ENCODE results near the gene CHST15. TPM values are rescaled to one million over a fixed set of nuclear protein-coding genes. Genes with fewer than 3 reads are reported as not detected.

Gene CHST15
- total and polyA plus RNA-seq, 4 donors: 2.9 to 16.5 (median 6.4) TPM

DNA sequence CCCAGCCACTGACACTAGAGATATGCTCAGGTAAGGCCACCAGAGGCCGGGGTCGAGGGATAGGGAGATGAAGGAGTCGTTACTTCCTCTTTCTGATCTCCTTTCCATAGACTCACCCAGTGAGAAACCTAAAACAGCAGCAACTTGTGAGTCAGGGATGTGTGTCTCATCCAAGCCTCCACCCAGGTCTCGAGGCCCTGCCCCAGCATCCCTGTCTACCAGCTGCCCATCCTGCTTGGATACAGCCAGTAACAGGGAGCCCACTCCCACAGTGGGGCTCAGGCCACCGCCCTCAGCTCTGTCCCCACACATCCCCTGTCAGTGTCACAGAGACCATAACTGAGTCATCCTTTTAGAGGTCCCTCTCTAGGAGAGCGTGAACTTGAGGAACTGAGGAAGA is 49.6 kb upstream of the CHST15 start (continued):
- no peak for TF ChIP-seq EGR1 (IDR thresholded peaks at IDR 0.05; ENCODE audit: low read depth in 2 of 2)
- no peak for TF ChIP-seq YY1 (IDR thresholded peaks at IDR 0.05)
- TF ChIP-seq, protein P1, sequence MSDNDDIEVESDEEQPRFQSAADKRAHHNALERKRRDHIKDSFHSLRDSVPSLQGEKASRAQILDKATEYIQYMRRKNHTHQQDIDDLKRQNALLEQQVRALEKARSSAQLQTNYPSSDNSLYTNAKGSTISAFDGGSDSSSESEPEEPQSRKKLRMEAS (IDR thresholded peaks at IDR 0.05): no peak
- no peak for TF ChIP-seq SP1 (IDR thresholded peaks at IDR 0.05)
- no peak for TF ChIP-seq HNF4A (conservative IDR thresholded peaks at IDR 0.05)

DNA sequence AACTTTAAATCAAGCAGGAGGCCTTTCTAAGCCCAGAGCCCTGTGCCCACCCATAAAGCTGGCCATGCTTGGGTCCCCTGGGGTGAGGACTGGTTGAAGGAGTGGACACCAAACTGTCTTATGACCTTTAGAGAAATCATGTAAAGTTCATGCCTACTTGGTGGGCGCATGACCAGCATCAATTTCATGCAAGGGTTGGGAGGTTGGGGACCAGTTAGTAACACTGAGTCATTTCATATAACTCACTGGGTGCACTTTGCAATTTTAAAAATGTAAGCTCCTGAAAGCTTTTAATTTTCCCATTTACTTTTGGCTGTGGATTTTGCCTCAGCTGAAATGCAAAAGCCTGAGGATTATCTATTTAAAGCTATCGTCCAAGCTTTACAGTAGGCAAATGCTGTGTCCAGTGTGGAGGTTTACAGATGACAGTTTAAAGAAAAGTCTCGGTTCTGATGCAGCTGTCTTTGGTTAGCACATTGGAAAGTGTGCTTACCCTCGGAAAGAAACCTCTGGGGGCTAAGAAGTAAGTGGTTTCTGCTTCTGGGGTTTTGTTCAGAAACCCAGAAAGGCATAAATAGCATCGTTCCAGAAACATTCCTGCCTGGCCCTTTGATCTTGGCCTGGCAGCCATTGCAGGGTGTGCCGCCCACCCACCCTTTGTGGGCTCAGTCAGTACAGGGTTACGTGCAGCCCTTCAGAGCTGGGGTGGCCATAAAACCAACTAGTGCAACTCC is 48.8 kb upstream of the CHST15 start:
- peaks cover 0 to 10% (median 7%) of the 10 kb centered on the region in 4 donors for H3K4me1 ChIP-seq (ENCODE audit: control insufficient read depth in 4 of 4, insufficient read depth in 4 of 4, low read length in 3 of 4)
- no peaks in the 10 kb centered on the region for H3K27me3 ChIP-seq (ENCODE audit: control insufficient read depth in 4 of 4, insufficient read depth in 4 of 4, low read length in 3 of 4)
- no peak for DNase-seq (ENCODE audit: low spot score)
- TF ChIP-seq FOXA1 (IDR thresholded peaks at IDR 0.05) (no peak), SP1 (IDR thresholded peaks at IDR 0.05) (no peak), JUND (IDR thresholded peaks at IDR 0.05) (no peak), YY1 (IDR thresholded peaks at IDR 0.05) (no peak), GABPA (IDR thresholded peaks at IDR 0.05 in 1 of 2, conservative IDR thresholded peaks at IDR 0.05 in 1 of 2) (no peak), TAF1 (conservative IDR thresholded peaks at IDR 0.05) (no peak), NR2F2 (IDR thresholded peaks at IDR 0.05) (no peak), EGR1 (IDR thresholded peaks at IDR 0.05; ENCODE audit: low read depth in 2 of 2) (no peak), HNF4A (conservative IDR thresholded peaks at IDR 0.05) (no peak)
- TF ChIP-seq, protein P2, sequence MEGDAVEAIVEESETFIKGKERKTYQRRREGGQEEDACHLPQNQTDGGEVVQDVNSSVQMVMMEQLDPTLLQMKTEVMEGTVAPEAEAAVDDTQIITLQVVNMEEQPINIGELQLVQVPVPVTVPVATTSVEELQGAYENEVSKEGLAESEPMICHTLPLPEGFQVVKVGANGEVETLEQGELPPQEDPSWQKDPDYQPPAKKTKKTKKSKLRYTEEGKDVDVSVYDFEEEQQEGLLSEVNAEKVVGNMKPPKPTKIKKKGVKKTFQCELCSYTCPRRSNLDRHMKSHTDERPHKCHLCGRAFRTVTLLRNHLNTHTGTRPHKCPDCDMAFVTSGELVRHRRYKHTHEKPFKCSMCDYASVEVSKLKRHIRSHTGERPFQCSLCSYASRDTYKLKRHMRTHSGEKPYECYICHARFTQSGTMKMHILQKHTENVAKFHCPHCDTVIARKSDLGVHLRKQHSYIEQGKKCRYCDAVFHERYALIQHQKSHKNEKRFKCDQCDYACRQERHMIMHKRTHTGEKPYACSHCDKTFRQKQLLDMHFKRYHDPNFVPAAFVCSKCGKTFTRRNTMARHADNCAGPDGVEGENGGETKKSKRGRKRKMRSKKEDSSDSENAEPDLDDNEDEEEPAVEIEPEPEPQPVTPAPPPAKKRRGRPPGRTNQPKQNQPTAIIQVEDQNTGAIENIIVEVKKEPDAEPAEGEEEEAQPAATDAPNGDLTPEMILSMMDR (IDR thresholded peaks at IDR 0.05; ENCODE audit: low read depth, low read length, missing input control): no peak
- TF ChIP-seq, protein P3, sequence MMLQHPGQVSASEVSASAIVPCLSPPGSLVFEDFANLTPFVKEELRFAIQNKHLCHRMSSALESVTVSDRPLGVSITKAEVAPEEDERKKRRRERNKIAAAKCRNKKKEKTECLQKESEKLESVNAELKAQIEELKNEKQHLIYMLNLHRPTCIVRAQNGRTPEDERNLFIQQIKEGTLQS (IDR thresholded peaks at IDR 0.05): no peak
- TF ChIP-seq, protein P1 (IDR thresholded peaks at IDR 0.05): no peak
- TF ChIP-seq, protein P4, sequence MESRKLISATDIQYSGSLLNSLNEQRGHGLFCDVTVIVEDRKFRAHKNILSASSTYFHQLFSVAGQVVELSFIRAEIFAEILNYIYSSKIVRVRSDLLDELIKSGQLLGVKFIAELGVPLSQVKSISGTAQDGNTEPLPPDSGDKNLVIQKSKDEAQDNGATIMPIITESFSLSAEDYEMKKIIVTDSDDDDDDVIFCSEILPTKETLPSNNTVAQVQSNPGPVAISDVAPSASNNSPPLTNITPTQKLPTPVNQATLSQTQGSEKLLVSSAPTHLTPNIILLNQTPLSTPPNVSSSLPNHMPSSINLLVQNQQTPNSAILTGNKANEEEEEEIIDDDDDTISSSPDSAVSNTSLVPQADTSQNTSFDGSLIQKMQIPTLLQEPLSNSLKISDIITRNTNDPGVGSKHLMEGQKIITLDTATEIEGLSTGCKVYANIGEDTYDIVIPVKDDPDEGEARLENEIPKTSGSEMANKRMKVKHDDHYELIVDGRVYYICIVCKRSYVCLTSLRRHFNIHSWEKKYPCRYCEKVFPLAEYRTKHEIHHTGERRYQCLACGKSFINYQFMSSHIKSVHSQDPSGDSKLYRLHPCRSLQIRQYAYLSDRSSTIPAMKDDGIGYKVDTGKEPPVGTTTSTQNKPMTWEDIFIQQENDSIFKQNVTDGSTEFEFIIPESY (IDR thresholded peaks at IDR 0.05): no peak
- 85% methylated on average over 7 of the region's 7 CpGs for WGBS
- no peaks in the 10 kb centered on the region for H3K36me3 ChIP-seq (ENCODE audit: control insufficient read depth in 4 of 4, insufficient read depth in 3 of 4, low read depth in 1 of 4, low read length in 3 of 4)
- H3K4me3 ChIP-seq (ENCODE audit: low read depth in 1 of 3, low read length in 3 of 3): no peak overlapping the region
- no peak overlapping the region for H3K9ac ChIP-seq (ENCODE audit: low read depth in 1 of 2, low read length in 2 of 2)
- no peak overlapping the region for H3K27ac ChIP-seq (ENCODE audit: low read depth in 1 of 2, low read length in 2 of 2)
- no peaks in the 10 kb centered on the region for H3K9me3 ChIP-seq (ENCODE audit: control insufficient read depth in 4 of 4, low read length in 3 of 4)

DNA sequence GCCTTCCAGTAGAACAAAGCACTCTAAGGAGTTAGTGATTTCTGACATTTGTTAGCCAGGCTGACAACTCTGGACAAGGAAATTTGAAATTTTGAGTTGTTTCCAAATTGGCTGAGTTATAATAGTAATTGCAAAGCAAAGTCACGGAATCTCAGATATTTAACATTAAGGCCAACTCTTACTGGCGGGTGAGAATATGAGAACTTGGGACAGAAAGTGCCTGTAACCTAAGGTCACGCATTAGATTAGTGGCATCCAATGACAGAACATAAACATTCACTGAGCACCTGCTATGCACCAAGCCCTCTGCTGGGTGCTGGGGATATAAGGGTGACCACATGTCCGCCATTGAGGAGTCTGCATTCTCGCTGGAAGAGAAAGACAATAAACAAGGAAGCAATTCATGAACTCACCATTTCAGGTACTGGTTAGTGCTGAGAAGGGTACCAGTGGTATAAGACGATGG is 45.5 kb upstream of the CHST15 start:
- H3K27me3 ChIP-seq (ENCODE audit: control insufficient read depth in 4 of 4, insufficient read depth in 4 of 4, low read length in 3 of 4): no peaks in the 10 kb centered on the region
- WGBS: 88% methylated on average over 6 of the region's 6 CpGs
- TF ChIP-seq HNF4A (conservative IDR thresholded peaks at IDR 0.05) (no peak), NR2F2 (IDR thresholded peaks at IDR 0.05) (peak; percentile 57), FOXA2 (IDR thresholded peaks at IDR 0.05) (no peak), RXRA (IDR thresholded peaks at IDR 0.05) (peak in 1 of 2 donors; percentile 3), YY1 (IDR thresholded peaks at IDR 0.05) (no peak)
- TF ChIP-seq, protein P2 (IDR thresholded peaks at IDR 0.05; ENCODE audit: low read depth, low read length, missing input control): no peak
- TF ChIP-seq, protein P3 (IDR thresholded peaks at IDR 0.05): no peak
- TF ChIP-seq, protein P1 (IDR thresholded peaks at IDR 0.05): peak; percentile 5
- H3K9ac ChIP-seq (ENCODE audit: low read depth in 1 of 2, low read length in 2 of 2): no peak overlapping the region
- no peaks in the 10 kb centered on the region for H3K9me3 ChIP-seq (ENCODE audit: control insufficient read depth in 4 of 4, low read length in 3 of 4)
- no peak overlapping the region for H3K4me3 ChIP-seq (ENCODE audit: low read depth in 1 of 3, low read length in 3 of 3)
- no peaks in the 10 kb centered on the region for H3K4me1 ChIP-seq (ENCODE audit: control insufficient read depth in 4 of 4, insufficient read depth in 4 of 4, low read length in 3 of 4)
- H3K27ac ChIP-seq (ENCODE audit: low read depth in 1 of 2, low read length in 2 of 2): peak overlapping the region in 1 of 2 donors; percentile 19
- H3K36me3 ChIP-seq (ENCODE audit: control insufficient read depth in 4 of 4, insufficient read depth in 3 of 4, low read depth in 1 of 4, low read length in 3 of 4): no peaks in the 10 kb centered on the region
- no peak for DNase-seq (ENCODE audit: low spot score)
